ENCODE results near the gene ZFPM1. TPM values are rescaled to one million over a fixed set of nuclear protein-coding genes. Genes with fewer than 3 reads are reported as not detected.
A peak's percentile ranks its signal among the peaks of the same experiment; 100 is the strongest.

Gene ZFPM1
- total and polyA plus RNA-seq, 2 experiments from 2014 or later = 0.53 to 2.2 TPM

DNA sequence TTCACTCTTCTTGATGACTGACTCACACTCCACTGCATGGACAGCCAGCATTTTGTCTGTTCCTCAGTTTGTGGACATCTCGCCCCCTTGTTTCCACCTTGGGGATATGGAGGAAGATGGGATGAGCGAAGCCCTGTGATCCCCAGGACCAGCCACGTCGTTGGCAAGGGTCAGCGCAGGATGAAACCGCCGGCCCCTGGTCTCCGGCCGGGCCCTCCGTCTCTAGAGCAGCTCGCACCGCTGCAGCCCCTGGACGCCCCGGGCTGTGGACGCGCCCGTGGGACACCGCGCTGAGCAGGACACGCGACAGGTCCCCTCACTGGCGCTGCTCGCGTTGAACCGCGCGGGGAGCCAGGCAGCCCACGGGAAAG is 116.5 kb downstream of the ZFPM1 start:
- Histone ChIP-seq H3K79me2 (replicated peaks; ENCODE audit: insufficient read depth) (peaks cover 46% of the 10 kb centered on the region), H3K4me3 (peak overlapping the region; percentile 97), H3K4me1 (ENCODE audit: insufficient read depth) (peaks cover 8% of the 10 kb centered on the region), H3K27me3 (ENCODE audit: insufficient read depth) (no peaks in the 10 kb centered on the region), H4K20me1 (replicated peaks; ENCODE audit: insufficient read depth) (peaks cover 14% of the 10 kb centered on the region), H3F3A (replicated peaks; ENCODE audit: low read depth) (peaks cover 12% of the 10 kb centered on the region; the same call in 1 of the 2 replicates), H3K4me2 (peak overlapping the region; percentile 100), H3K27ac (ENCODE audit: low read depth) (no peak overlapping the region; the same call in 1 of the 2 replicates), H3K9me2 (ENCODE audit: insufficient read depth) (no peaks in the 10 kb centered on the region), H2AFZ (peak overlapping the region; percentile 99), H3K36me3 (ENCODE audit: insufficient read depth) (no peaks in the 10 kb centered on the region)
- Mint-ChIP-seq H3K4me3 (peak overlapping the region; percentile 82), H3K27me3 (ENCODE audit: insufficient read depth, low read depth, poor library complexity) (peaks cover 11% of the 10 kb centered on the region), H3K27ac (no peak overlapping the region), H3K36me3 (ENCODE audit: low read depth) (peaks cover 2% of the 10 kb centered on the region; the same call in 1 of the 3 replicates), H3K4me1 (peaks cover 13% of the 10 kb centered on the region), H3K9me3 (no peaks in the 10 kb centered on the region)
- DNase-seq (ENCODE audit: low spot score) = peak; percentile 34
- ATAC-seq = peak; percentile 71
- no peak for TF ChIP-seq POLR2AphosphoS5 (IDR thresholded peaks at IDR 0.05; ENCODE audit: low read depth)
- TF ChIP-seq, protein P1, sequence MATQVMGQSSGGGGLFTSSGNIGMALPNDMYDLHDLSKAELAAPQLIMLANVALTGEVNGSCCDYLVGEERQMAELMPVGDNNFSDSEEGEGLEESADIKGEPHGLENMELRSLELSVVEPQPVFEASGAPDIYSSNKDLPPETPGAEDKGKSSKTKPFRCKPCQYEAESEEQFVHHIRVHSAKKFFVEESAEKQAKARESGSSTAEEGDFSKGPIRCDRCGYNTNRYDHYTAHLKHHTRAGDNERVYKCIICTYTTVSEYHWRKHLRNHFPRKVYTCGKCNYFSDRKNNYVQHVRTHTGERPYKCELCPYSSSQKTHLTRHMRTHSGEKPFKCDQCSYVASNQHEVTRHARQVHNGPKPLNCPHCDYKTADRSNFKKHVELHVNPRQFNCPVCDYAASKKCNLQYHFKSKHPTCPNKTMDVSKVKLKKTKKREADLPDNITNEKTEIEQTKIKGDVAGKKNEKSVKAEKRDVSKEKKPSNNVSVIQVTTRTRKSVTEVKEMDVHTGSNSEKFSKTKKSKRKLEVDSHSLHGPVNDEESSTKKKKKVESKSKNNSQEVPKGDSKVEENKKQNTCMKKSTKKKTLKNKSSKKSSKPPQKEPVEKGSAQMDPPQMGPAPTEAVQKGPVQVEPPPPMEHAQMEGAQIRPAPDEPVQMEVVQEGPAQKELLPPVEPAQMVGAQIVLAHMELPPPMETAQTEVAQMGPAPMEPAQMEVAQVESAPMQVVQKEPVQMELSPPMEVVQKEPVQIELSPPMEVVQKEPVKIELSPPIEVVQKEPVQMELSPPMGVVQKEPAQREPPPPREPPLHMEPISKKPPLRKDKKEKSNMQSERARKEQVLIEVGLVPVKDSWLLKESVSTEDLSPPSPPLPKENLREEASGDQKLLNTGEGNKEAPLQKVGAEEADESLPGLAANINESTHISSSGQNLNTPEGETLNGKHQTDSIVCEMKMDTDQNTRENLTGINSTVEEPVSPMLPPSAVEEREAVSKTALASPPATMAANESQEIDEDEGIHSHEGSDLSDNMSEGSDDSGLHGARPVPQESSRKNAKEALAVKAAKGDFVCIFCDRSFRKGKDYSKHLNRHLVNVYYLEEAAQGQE (IDR thresholded peaks at IDR 0.05; ENCODE audit: unreplicated experiment) = no peak
- no peak for TF ChIP-seq EZH2phosphoT487 (IDR thresholded peaks at IDR 0.05; ENCODE audit: unreplicated experiment)
- TF ChIP-seq, protein P2, sequence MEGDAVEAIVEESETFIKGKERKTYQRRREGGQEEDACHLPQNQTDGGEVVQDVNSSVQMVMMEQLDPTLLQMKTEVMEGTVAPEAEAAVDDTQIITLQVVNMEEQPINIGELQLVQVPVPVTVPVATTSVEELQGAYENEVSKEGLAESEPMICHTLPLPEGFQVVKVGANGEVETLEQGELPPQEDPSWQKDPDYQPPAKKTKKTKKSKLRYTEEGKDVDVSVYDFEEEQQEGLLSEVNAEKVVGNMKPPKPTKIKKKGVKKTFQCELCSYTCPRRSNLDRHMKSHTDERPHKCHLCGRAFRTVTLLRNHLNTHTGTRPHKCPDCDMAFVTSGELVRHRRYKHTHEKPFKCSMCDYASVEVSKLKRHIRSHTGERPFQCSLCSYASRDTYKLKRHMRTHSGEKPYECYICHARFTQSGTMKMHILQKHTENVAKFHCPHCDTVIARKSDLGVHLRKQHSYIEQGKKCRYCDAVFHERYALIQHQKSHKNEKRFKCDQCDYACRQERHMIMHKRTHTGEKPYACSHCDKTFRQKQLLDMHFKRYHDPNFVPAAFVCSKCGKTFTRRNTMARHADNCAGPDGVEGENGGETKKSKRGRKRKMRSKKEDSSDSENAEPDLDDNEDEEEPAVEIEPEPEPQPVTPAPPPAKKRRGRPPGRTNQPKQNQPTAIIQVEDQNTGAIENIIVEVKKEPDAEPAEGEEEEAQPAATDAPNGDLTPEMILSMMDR (conservative IDR thresholded peaks at IDR 0.05; ENCODE audit: low read depth in 2 of 2) = no peak
- TF ChIP-seq, protein P3, sequence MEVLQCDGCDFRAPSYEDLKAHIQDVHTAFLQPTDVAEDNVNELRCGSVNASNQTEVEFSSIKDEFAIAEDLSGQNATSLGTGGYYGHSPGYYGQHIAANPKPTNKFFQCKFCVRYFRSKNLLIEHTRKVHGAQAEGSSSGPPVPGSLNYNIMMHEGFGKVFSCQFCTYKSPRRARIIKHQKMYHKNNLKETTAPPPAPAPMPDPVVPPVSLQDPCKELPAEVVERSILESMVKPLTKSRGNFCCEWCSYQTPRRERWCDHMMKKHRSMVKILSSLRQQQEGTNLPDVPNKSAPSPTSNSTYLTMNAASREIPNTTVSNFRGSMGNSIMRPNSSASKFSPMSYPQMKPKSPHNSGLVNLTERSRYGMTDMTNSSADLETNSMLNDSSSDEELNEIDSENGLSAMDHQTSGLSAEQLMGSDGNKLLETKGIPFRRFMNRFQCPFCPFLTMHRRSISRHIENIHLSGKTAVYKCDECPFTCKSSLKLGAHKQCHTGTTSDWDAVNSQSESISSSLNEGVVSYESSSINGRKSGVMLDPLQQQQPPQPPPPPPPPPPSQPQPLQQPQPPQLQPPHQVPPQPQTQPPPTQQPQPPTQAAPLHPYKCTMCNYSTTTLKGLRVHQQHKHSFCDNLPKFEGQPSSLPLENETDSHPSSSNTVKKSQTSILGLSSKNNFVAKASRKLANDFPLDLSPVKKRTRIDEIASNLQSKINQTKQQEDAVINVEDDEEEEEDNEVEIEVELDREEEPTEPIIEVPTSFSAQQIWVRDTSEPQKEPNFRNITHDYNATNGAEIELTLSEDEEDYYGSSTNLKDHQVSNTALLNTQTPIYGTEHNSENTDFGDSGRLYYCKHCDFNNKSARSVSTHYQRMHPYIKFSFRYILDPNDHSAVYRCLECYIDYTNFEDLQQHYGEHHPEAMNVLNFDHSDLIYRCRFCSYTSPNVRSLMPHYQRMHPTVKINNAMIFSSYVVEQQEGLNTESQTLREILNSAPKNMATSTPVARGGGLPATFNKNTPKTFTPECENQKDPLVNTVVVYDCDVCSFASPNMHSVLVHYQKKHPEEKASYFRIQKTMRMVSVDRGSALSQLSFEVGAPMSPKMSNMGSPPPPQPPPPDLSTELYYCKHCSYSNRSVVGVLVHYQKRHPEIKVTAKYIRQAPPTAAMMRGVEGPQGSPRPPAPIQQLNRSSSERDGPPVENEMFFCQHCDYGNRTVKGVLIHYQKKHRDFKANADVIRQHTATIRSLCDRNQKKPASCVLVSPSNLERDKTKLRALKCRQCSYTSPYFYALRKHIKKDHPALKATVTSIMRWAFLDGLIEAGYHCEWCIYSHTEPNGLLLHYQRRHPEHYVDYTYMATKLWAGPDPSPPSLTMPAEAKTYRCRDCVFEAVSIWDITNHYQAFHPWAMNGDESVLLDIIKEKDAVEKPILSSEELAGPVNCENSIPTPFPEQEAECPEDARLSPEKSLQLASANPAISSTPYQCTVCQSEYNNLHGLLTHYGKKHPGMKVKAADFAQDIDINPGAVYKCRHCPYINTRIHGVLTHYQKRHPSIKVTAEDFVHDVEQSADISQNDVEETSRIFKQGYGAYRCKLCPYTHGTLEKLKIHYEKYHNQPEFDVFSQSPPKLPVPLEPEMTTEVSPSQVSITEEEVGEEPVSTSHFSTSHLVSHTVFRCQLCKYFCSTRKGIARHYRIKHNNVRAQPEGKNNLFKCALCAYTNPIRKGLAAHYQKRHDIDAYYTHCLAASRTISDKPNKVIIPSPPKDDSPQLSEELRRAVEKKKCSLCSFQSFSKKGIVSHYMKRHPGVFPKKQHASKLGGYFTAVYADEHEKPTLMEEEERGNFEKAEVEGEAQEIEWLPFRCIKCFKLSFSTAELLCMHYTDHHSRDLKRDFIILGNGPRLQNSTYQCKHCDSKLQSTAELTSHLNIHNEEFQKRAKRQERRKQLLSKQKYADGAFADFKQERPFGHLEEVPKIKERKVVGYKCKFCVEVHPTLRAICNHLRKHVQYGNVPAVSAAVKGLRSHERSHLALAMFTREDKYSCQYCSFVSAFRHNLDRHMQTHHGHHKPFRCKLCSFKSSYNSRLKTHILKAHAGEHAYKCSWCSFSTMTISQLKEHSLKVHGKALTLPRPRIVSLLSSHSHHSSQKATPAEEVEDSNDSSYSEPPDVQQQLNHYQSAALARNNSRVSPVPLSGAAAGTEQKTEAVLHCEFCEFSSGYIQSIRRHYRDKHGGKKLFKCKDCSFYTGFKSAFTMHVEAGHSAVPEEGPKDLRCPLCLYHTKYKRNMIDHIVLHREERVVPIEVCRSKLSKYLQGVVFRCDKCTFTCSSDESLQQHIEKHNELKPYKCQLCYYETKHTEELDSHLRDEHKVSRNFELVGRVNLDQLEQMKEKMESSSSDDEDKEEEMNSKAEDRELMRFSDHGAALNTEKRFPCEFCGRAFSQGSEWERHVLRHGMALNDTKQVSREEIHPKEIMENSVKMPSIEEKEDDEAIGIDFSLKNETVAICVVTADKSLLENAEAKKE (CRISPR knock-in tag; IDR thresholded peaks at IDR 0.05) = no peak
- TF ChIP-seq NANOG (IDR thresholded peaks at IDR 0.05; ENCODE audit: borderline replicate concordance) = no peak
- TF ChIP-seq, protein P4, sequence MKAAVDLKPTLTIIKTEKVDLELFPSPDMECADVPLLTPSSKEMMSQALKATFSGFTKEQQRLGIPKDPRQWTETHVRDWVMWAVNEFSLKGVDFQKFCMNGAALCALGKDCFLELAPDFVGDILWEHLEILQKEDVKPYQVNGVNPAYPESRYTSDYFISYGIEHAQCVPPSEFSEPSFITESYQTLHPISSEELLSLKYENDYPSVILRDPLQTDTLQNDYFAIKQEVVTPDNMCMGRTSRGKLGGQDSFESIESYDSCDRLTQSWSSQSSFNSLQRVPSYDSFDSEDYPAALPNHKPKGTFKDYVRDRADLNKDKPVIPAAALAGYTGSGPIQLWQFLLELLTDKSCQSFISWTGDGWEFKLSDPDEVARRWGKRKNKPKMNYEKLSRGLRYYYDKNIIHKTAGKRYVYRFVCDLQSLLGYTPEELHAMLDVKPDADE (IDR thresholded peaks at IDR 0.05) = no peak
- TF ChIP-seq ZNF114 (CRISPR knock-in tag; IDR thresholded peaks at IDR 0.05) = no peak
- TF ChIP-seq ZNF331 (CRISPR knock-in tag; IDR thresholded peaks at IDR 0.05; ENCODE audit: low read depth) = no peak

Data from GM23338 (cell line).